ENCODE measurements around the gene SYMPK.

Gene SYMPK

GRCh38 chr19:45781214-45782161, 81.5 kb downstream of the SYMPK start:
- DNase-seq (ENCODE audit: low read depth) = no peak

- no peak for DNase-seq (ENCODE audit: low read depth)
Observed at GRCh38 chr19:45780448-45781213, 82.3 kb downstream of the SYMPK start.

- no peak for DNase-seq (ENCODE audit: low read depth)
Observed at GRCh38 chr19:45780146-45780447, 82.8 kb downstream of the SYMPK start.

GRCh38 chr19:45779231-45780145, 83.5 kb downstream of the SYMPK start:
- peak; percentile 65 for DNase-seq (ENCODE audit: low read depth)

DNA sequence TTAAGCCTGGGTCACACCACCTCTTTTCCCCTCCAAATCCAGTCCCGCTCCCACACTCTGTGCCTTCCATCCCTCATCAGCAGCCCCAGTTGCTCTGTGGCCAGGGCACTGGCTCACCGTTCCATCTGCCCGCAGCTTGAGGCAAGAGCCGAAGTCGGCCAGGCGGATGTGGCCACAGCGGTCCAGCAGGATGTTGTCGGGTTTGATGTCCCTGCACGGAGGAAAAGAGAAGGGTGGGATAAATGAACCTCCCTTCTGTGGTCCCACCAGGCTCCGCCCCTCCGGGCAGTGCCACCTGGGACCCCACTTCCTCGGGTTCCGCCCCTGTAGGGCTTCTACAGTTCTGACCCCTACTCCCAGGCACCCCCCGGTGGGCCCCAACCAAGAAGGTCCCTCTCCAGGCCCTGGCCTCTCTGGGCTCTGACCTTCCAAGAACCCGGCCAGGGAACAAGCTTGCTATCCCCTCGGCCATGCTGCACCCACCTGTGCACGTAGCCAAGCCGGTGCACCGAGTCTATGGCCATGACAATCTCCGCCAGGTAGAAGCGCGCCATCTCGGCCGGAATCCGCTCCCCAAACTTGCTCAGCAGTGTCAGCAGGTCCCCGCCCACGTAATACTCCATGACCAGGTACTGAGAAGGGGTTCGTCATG, 84.8 kb downstream of the SYMPK start:
- DNase-seq (ENCODE audit: low read depth) = no peak

GRCh38 chr19:45777395-45777961, 85.5 kb downstream of the SYMPK start:
- DNase-seq (ENCODE audit: low read depth) = no peak

GRCh38 chr19:45774765-45775164, 88.2 kb downstream of the SYMPK start:
- DNase-seq (ENCODE audit: low read depth) = no peak

GRCh38 chr19:45773384-45773783, 89.6 kb downstream of the SYMPK start:
- DNase-seq (ENCODE audit: low read depth) = no peak

DNA sequence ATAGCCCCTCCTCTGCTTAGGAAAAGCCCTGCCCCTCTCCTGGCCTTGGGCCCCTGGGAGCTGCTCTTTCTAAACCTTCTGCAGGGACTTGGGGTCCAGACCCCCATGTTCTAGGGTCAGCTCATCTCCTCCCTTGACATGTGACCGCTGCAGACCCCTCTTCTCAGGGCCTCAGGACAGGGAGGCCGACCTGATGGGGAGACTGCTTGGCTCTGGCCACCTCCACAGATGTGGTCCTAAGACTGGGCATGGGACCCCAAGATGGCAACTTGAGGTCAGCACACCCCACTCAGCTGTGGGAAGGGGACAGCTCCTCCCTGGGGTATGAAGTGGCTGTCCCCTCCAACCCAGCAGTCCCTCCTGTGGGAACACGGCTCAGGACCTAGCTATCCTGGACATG, 90.0 kb downstream of the SYMPK start:
- no peak for DNase-seq (ENCODE audit: low read depth)

- no peak for DNase-seq (ENCODE audit: low read depth)
Observed at GRCh38 chr19:45772130-45772840, 90.7 kb downstream of the SYMPK start.

DNA sequence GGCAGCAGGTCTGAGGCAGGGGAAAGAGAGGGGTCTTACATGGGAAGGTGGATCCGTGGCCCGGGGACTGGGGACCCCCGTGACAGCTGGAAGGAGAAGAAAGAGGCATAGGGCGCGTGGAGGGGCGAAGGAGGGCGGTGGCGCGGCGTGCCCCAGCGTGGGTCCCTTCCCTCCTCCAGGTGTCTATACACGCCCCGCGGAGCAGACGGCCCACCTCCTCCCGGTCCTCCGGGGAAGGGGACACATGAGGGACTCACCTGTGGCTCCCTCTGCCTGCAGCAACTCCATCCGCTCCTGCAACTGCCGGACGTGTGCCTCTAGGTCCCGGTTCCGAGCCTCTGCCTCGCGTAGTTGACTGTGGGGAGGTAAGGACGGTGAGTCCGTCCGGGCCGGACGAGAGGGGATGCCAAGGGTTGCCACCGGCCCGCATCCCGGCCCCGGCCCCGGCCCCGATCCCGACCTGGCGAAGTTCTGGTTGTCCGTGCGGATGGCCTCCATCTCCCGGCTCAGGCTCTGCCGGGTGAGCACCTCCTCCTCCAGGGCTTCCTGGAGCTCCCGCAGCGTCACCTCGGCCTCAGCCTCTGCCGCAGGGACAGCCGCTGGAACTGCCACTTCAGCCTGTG, 91.5 kb downstream of the SYMPK start:
- DNase-seq (ENCODE audit: low read depth) = no peak

- peak; percentile 88 for DNase-seq (ENCODE audit: low read depth)
Observed at GRCh38 chr19:45770192-45771101, 92.5 kb downstream of the SYMPK start.

DNA sequence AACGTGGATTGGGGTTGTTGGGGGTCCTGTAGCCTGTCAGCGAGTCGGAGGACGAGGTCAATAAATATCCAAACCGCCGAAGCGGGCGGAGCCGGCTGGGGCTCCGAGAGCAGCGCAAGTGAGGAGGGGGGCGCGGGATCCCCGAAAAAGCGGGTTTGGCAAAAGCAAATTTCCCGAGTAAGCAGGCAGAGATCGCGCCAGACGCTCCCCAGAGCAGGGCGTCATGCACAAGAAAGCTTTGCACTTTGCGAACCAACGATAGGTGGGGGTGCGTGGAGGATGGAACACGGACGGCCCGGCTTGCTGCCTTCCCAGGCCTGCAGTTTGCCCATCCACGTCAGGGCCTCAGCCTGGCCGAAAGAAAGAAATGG, 93.1 kb downstream of the SYMPK start:
- no peak for DNase-seq (ENCODE audit: low read depth)

- peak; percentile 87 for DNase-seq (ENCODE audit: low read depth)
Observed at GRCh38 chr19:45768984-45769782, 93.8 kb downstream of the SYMPK start, which contains the start of gene SIX5. Gene SIX5, minus strand, starts transcription at chr19:45769252. Its CDS starts 408 bp downstream, at chr19:45768844.

DNA sequence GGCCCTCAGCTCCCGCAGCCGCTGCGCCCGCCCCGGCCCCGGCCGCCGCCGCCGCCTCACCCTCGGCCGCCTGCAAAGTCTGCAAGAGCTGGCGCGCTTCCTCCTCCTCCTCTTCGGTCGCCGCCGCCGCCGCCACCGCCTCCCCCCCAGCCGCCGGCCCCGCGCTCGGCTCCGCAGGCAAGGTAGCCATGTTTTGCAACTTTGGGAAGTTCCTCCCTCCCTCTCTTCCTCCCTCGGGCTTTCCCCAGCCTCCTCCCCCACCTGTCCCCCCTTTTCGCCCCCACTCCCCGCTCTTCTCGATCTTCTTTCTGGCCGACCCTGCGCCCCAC, 94.3 kb downstream of the SYMPK start:
- DNase-seq (ENCODE audit: low read depth) = peak; percentile 18

DNA sequence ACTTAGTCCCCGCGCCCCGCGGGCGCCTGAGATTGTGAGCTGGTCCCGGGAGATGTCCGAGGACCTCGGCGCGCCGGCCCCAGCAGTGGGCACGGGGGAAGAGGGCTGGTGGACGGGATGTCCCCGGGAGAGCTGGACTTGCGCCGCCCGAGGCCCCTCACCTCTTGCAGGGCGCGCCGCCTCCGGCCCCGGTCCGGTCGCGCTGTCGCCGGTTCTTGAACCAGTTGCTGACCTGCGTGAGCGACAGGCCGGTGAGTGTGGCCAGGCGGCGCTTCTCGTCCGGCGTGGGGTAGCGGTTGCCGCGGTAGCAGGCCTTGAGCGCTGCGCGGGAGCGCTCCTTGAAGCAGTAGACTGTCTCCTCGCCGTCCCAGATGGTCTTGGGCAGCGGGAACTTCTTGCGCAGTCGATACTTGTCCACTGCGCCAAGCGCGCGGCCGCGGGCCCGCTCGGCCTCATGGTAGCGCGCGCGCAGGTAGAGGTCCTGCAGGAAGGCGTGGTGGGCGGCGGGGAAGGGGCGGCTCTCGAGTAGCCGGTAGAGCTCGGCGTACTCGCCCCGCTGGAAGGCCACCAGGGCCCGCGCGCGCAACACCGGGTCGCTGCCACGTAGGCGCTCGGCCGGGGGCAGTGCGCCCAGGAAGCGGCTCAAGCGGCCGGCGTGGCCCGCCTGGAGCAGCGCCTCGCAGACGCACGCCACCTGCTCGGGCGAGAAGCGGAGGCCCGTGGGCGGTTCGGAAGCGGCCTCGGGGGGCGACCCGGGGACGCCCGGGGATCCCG, 94.9 kb downstream of the SYMPK start:
- DNase-seq (ENCODE audit: low read depth) = no peak

DNA sequence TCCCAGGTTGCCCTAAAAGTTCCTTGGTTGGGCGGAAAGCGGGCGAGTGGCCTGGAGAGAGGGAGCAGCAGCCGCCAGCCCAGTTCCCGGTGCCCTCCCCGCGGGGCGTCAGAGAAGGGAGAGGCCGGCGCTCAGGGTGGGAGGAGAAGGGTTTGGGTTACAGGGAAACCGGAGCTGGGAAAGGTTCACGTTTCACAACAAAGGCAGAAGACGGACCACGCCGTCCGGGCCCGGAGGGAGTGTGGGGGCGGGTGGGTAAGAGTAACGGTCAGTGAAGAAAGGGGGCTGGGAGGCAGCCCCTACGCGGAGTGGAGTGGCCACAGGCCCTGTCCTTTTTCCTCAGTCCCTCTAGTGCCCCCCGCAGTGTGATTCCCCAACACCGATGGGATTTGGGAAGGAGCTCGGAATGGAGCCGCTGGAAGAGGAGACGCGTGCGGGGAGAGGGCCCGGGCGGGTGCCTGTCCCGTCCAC, 95.5 kb downstream of the SYMPK start:
- DNase-seq (ENCODE audit: low read depth) = no peak

All from activated gamma-delta T cell treated with anti-CD3 and anti-CD28 coated beads, Interleukin-2, amount 50 U/mL, for 16 hours (primary cell).